Neural progenitor cell (in vitro differentiated cells): ENCODE data around the gene TADA2B.

ENCODE experiments used
- EZH2phosphoT487 ChIP-seq: fragments of 200-600 bp; sonication (generic); IDR thresholded peaks from 2 replicates; pipeline ENCODE4 v1.6.1; 2017; ENCODE audit warnings: antibody characterized with exemption
- TF ChIP-seq, protein P1 (sequence below): fragments of 200-600 bp; sonication (generic); IDR thresholded peaks from 2 replicates; pipeline ENCODE4 v1.5.1; 2017; ENCODE audit warnings: antibody characterized with exemption, mild to moderate bottlenecking

DNA sequence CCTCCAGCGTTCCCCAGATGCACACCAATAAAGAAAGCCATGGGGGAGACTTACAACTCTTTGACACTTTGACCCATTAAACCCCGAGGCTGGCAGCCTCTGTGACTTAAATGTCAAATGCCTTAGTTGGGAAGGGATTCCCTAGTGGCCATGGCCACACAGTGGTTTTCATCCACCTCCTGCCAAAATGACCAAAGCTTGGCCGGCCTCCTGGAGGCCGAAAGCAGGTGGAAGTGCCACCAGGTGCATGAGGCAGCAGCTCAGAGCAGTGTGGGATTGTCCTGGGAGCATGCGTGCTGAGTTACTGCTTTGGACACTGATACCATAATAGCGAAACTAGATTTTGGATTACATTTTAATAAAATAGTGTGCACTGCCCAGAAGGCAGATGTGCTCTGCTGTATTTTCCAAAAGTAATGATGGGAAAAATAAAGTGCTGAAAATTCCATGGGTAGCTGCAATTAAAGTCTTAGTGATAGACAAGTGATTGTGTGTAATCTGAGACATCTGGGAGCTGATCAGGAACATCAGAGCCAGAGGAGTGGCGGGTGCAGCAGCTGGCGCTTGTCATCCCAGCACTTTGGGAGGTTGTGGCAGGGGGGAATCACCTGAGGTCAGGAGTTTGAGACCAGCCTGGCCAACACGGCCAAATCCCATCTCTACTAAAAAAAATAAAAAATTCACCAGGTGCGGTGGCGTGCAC lies 39.8 kb upstream of the TADA2B start:
- TF ChIP-seq, protein P1, sequence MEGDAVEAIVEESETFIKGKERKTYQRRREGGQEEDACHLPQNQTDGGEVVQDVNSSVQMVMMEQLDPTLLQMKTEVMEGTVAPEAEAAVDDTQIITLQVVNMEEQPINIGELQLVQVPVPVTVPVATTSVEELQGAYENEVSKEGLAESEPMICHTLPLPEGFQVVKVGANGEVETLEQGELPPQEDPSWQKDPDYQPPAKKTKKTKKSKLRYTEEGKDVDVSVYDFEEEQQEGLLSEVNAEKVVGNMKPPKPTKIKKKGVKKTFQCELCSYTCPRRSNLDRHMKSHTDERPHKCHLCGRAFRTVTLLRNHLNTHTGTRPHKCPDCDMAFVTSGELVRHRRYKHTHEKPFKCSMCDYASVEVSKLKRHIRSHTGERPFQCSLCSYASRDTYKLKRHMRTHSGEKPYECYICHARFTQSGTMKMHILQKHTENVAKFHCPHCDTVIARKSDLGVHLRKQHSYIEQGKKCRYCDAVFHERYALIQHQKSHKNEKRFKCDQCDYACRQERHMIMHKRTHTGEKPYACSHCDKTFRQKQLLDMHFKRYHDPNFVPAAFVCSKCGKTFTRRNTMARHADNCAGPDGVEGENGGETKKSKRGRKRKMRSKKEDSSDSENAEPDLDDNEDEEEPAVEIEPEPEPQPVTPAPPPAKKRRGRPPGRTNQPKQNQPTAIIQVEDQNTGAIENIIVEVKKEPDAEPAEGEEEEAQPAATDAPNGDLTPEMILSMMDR, result no peak
- TF ChIP-seq EZH2phosphoT487, result no peak
